GM23248 (cell line): Measurements from ENCODE around the gene ITPRIPL1.

ENCODE experiments used
- EZH2 ChIP-seq: fragments of 200-600 bp; sonication (generic); IDR thresholded peaks from 2 replicates; pipeline ENCODE4 v1.6.1; 2018; ENCODE audit warnings: antibody characterized with exemption, mild to moderate bottlenecking; ENCODE audit not compliant: insufficient read depth, poor library complexity, severe bottlenecking
- EZH2phosphoT487 ChIP-seq: fragments of 200-600 bp; sonication (generic); IDR thresholded peaks from 2 replicates; pipeline ENCODE4 v1.6.1; 2018; ENCODE audit warnings: antibody characterized with exemption, moderate library complexity, mild to moderate bottlenecking, low read depth; ENCODE audit not compliant: insufficient read depth

- TF ChIP-seq EZH2 (no peak), EZH2phosphoT487 (no peak)
These were observed 8.6 kb downstream of the ITPRIPL1 start for GRCh38 chr2:96333708-96334107.
